Fibroblast of skin of right biceps (primary cell): Measurements from ENCODE around the gene PRSS36.
A peak's percentile ranks its signal among the peaks of the same experiment; 100 is the strongest.
"Not testable (repeated sequence)": the region's sequence is repeated elsewhere in the genome, so short reads cannot be mapped to it uniquely, and the experiment has no call there.

ENCODE experiments used
- DNase-seq: peaks from one replicate; pipeline ENCODE4 v3.0.0-alpha.2; 2013

PRSS36 gene

GRCh38 chr16:31118223-31119155 is 31.4 kb downstream of the PRSS36 start:
- peak; percentile 47 for DNase-seq

GRCh38 chr16:31117384-31118222 is 32.3 kb downstream of the PRSS36 start, which contains the start of gene KAT8:
Gene KAT8, plus strand, starts transcription at chr16:31117664. Its CDS starts 18 bp downstream, at chr16:31117682.
- peak; percentile 98 for DNase-seq

GRCh38 chr16:31114468-31114867 is 35.4 kb downstream of the PRSS36 start:
- no peak for DNase-seq

- no peak for DNase-seq
Measured at GRCh38 chr16:31113121-31114120, 36.4 kb downstream of the PRSS36 start.

GRCh38 chr16:31112711-31113110 is 37.2 kb downstream of the PRSS36 start:
- DNase-seq, result no peak

- DNase-seq, result no peak
Measured at GRCh38 chr16:31111881-31112466, 37.9 kb downstream of the PRSS36 start.

GRCh38 chr16:31110106-31111034 is 39.5 kb downstream of the PRSS36 start:
- DNase-seq, result no peak

GRCh38 chr16:31109622-31110021 is 40.2 kb downstream of the PRSS36 start:
- no peak for DNase-seq

GRCh38 chr16:31108794-31109558 is 40.9 kb downstream of the PRSS36 start:
- DNase-seq, result no peak

GRCh38 chr16:31108035-31108793 is 41.7 kb downstream of the PRSS36 start, which contains the start of gene BCKDK:
Gene BCKDK, plus strand, starts transcription at chr16:31108386. Its CDS starts 838 bp downstream, at chr16:31109224.
- DNase-seq, result peak; percentile 79

- DNase-seq, result no peak
Measured at GRCh38 chr16:31107465-31107867, 42.4 kb downstream of the PRSS36 start.

- DNase-seq, result no peak
Measured at GRCh38 chr16:31106509-31107464, 43.1 kb downstream of the PRSS36 start.

GRCh38 chr16:31105677-31106213 is 44.1 kb downstream of the PRSS36 start:
- DNase-seq, result peak; percentile 65

GRCh38 chr16:31100876-31101641 is 48.8 kb downstream of the PRSS36 start:
- DNase-seq, result not testable (repeated sequence)

GRCh38 chr16:31099860-31100638 is 49.8 kb downstream of the PRSS36 start:
- DNase-seq, result peak; percentile 59
